ENCODE results near the gene ENOX1.

GRCh38 chr13:43441899-43442499 lies 344.8 kb downstream of the ENOX1 start:
- TF ChIP-seq EZH2 (IDR thresholded peaks at IDR 0.05), result no peak
- no peak for TF ChIP-seq POLR2AphosphoS5 (IDR thresholded peaks at IDR 0.05; ENCODE audit: borderline replicate concordance, low read depth, low read length)
- TF ChIP-seq FOXP2 (optimal IDR thresholded peaks at IDR 0.05; ENCODE audit: control extremely low read depth, extremely low read length, insufficient read depth), result no peak

All from SK-N-MC (cell line).